Effector CD8-positive, alpha-beta T cell (primary cell): ENCODE data around the gene CSAD.
"Not testable (repeated sequence)": the region's sequence is repeated elsewhere in the genome, so short reads cannot be mapped to it uniquely, and the experiment has no call there.

Source experiments
- DNase-seq: peaks from one replicate; lab custom pipeline; 2025; lab: John Stamatoyannopoulos, UW

CSAD gene

DNA sequence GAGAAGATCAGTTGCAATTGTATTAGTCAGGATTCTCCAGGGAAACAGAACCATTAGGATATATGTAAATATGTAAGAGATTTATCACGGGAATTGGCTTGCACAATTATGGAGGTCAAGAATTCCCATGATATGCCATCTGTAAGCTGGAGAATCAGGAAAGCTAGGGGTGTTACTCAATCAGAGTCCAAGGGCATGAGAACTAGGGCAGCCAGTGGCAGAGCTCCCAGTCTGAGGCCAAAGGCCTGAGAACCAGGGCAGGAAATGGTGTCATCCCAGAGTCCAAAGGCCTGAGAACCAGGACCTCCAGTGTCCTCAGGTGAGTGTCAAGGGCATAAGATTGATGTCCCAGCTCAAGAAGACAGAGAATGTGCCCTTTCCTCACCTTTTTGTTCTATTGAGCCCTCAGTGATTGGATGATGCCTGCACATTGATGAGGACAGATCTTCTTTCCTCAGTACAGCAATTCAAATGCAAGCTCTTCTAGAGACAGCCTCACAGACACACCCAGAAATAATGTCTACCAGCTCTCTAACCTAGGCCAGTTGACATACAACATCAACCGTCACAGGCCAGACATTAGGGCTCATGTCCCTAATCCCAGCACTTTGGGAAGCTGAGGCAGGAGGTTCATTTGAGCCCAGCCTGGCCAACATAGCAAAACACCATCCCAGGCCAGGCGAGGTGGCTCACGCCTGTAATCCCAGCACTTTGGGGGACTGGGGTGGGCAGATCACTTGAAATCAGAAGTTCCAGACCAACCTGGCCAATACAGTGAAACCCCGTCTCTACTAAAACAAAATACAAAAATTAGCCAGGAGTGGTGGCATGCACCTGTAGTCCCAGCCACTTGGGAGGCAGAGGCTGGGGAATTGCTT is 35.1 kb downstream of the CSAD start:
- no peak for DNase-seq

- no peak for DNase-seq
These were observed 37.4 kb downstream of the CSAD start for GRCh38 chr12:53143355-53143754.

GRCh38 chr12:53133722-53134121 is 47.0 kb downstream of the CSAD start:
- no peak for DNase-seq

GRCh38 chr12:53131844-53132243 is 48.9 kb downstream of the CSAD start:
- DNase-seq = no peak

DNA sequence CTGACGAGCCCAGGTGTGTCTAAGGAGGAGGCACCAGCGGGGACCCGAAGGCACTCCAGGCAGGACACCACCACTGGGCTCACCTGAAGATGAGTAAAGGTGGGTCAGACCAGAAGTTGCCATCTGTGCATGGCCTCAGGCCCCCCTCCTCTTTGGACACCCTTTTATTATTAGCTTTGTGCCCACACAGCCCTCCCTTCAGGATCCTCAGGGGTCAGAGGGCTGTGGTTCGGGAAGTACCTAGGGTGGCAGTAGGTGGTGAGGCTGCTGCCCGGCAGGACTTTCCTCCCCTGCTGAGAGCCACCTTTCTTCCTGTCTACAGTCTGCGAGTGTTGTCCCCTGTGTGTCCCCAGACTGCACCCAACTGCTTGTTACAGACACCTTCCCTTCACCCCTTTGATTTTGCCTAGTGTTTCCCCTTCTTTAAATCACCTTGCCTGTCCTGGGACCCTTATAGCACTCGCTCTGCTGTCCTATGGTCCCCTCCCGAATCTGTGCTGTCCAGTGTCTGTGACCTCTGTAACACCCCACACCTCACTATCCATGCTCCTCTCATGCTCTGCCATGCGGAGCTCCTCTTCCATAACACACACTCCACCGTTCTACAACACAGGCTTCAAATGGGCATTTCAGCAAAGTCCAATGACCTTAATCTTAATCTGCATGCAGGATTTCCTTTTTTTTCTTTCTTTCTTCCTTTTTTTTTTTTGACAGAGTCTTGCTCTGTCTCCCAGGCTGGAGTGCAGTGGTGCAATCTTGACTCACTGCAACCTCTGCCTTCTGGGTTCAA is 51.8 kb downstream of the CSAD start:
- DNase-seq = no peak

DNA sequence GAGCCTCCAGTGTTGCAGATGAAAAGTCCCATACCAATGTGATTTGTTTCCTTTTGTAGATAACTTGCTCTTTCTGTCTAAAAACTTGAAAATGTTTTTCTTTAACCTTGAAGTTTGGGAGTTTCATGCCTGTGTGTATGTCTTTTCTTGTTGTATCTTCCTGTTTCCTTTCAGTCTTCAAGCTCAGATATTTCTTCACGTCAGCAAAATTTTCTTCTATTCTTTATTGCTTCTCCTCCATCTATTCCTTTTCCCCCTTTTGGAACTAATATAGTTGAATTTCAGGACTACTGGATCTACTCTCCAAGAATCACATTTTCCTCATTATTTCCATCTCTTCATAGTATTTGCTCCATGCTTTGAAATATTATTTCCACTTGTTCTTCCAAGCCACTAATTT is 53.6 kb downstream of the CSAD start:
- no peak for DNase-seq

DNA sequence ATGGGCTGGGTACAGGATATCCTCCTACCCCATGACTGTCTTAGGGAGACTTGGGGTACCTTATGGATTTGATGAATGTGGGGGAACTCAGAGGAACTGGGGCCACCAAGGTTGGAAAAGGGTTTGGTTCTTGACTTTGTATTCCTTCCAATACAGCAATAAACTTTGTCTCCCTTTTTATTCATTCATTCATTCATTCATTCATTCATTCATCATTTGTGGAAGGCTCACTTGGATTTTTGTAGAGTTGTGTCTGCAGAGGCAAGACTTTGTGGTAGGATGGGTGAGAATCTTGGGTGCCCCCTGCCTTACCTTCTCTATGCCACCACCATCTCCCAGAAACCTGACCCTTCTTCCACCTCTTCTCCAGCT is 56.4 kb downstream of the CSAD start:
- DNase-seq = no peak

GRCh38 chr12:53123578-53124351 is 57.0 kb downstream of the CSAD start:
- no peak for DNase-seq

DNA sequence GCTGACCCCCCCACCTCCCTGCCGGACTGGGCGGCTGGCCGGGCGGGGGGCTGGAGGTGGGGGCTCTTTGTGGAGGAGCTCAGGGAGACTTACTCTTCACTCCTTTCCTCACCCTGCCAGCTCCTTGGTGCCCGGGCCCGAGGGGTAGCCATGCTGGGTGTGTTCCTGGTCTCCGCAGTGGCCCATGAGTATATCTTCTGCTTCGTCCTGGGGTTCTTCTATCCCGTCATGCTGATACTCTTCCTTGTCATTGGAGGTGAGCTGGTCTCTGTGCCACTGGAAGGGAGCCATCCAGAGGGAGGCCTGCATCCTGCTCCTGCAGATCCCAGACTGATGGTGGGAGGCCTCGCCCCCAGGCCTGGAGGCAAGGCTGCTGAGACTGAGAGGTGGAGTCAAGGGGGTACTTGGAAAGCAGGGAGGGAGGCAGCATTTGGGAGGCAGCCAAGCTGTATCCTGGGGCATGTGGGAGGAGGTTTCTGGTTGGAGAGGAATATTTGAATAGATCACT is 57.7 kb downstream of the CSAD start:
- no peak for DNase-seq

- DNase-seq = no peak
These were observed 59.8 kb downstream of the CSAD start for GRCh38 chr12:53120685-53121525.

DNA sequence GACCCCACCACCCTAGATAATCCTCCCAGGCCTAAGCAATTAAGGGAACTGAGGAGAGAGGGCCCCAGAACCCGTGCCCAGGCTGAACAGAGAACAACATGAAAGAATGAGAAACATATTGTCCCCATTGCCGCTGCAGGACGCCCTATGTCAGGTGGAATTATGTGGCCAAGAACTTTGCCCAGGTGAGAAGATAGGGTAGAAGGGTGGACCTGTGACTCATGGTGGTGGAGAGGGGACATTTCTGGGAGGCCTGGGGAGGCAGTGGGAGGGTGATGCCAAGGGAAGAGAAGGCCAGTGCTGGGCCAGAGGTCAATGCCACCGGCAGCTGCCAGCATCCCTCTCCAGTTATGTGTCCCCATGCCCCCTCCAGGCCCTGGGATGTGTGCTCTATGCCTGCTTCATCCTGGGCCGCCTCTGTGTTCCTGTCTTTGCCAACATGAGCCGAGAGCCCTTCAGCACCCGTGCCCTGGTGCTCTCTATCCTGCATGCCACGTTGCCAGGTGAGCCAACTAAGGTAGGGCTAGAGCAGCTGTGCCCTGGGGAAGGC is 61.9 kb downstream of the CSAD start:
- DNase-seq = no peak

DNA sequence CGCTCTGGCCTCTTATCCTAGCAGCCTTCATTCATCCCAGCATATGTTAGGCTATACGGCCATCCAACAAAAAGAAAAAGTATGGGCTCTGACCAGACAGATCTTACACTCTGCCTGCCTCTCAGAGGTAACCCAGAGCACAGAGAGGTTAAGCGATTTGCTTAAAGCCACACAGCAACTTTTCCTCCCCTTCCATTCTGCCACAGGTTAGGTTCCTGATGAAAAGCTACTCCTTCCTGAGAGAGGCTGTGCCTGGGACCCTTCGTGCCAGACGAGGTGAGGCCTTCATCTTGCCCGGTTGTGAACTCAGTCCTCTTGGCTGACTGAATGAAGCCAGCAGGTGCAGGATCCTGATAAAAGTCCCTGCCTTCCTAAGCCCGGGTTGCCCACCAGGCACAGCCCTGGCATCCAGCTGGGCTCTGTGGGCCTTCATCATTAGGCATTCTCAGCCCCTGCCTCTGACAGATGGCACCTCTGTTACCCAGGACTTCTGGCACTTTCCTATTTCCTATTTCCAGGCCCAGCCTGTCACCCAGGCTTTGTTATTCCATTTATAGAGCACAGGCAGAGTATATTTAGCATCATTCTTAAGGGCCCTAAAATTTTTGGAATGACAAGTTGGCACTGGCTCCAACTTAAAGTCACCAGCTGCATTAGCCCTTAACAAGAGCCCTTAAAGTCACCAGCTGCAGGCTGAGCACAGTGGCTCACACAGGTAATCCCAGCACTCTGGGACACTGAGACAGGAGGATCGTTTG is 64.7 kb downstream of the CSAD start:
- DNase-seq = no peak

DNA sequence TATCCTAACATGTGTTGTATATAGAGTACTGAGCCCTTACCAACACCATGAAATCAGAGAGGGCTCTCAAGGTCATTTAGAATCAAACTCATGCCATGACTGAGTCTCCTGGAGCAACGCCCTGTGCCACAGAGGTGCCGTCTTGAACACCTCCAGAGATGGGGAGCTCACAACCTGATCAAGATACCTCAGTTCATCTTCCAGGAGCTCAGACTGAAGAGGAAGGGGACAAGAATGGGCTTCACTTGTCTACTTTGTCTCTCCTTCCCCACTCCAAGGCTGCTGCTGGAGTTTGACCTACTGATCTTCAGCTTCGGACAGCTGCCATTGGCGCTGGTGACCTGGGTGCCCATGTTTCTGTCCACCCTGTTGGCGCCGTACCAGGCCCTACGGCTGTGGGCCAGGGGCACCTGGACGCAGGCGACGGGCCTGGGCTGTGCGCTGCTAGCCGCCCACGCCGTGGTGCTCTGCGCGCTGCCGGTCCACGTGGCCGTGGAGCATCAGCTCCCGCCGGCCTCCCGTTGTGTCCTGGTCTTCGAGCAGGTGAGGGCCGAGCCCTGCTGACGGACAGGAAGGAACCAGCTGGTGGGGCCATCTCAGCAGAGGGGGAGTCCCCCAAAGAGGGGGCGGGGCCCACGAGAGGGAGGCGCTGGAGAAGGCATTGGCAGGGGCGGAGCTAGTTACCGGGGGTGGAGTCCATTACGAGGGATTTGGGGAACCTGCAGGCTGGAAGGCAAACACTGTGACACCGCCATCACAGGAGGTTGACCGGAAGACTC is 65.4 kb downstream of the CSAD start:
- DNase-seq = no peak

GRCh38 chr12:53113951-53114350 is 66.8 kb downstream of the CSAD start:
- DNase-seq = no peak

DNA sequence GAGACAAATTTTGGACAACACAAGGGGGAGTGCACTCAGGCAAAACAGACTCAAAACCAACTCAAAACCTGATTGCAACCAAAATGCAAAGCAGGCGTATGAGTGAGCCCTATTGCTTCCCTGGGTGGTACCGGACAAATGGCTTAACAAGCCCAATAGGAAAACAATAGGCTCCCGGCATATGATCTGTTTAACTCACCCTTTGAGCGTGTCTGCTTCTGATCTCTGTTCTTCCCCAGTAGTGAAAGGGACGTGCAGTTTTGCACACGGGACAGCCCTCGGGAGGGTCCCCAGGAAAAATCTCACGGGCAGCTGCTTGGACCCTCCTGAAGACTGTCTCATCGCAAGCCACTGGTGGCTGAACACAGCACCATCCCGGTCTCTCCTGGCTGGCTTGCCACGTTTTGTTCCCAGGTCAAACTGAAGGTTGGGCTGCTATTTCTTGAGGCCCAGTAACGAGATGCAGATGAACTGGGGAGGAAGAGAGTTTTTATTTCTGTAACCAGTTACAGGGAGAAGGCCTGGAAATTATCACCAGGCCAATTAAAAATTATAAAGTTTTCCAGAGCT is 67.5 kb downstream of the CSAD start:
- DNase-seq = no peak

DNA sequence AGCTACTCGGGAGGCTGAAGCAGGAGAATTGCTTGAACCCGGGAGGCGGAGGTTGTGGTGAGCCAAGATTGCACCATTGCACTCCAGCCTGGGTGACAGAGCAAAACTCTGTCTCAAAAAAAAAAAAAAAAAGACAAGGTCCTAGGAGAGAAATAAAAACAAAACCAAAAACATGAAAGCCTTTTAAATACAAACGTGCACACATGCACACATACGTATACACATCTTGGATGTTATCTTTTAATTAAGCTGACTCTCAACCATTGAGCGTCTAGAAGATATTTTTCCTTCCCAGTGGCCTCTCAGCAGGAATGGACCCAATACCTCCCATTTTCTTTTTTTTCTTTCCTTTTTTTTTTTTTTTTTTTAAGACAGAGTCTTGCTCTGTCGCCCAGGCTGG is 68.3 kb downstream of the CSAD start:
- DNase-seq = not testable (repeated sequence)
